ENCODE data around the gene CAT.

CAT gene

GRCh38 chr11:34443136-34443535, 4.4 kb downstream of the CAT start:
- no peaks in the 10 kb centered on the region for H3K9me3 Mint-ChIP-seq
- no peaks in the 10 kb centered on the region for H3K27me3 Mint-ChIP-seq
- no peak overlapping the region for H3K4me3 Mint-ChIP-seq
- H3K27ac Mint-ChIP-seq, result no peak overlapping the region
- no peaks in the 10 kb centered on the region for H3K36me3 Mint-ChIP-seq
- H3K4me1 Mint-ChIP-seq, result peaks cover 76% of the 10 kb centered on the region

DNA sequence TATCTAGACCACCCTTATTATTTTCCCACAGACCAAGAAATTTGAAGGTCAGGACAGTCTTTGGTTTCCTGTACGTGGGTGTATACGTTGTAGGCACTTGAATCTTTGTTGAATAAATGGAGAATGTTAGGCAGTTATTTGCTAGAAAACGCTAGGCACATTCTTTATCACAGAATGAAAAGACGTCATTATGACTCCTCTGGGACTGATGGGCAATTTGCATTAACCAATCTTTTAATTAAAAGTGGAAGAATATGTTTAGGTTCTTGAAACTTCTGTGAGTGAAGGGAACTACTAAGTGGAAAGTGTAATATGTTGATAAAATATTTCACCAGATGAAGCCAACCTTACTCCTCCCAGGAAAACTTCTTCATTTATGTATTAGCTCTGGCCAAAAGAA, 5.7 kb downstream of the CAT start:
- Mint-ChIP-seq H3K9me3 (no peaks in the 10 kb centered on the region), H3K4me3 (no peak overlapping the region), H3K4me1 (peaks cover 81% of the 10 kb centered on the region), H3K27me3 (no peaks in the 10 kb centered on the region), H3K27ac (no peak overlapping the region), H3K36me3 (no peaks in the 10 kb centered on the region)

GRCh38 chr11:34445956-34446355, 7.2 kb downstream of the CAT start:
- Mint-ChIP-seq H3K36me3 (peaks cover 4% of the 10 kb centered on the region), H3K4me1 (peaks cover 70% of the 10 kb centered on the region), H3K27me3 (no peaks in the 10 kb centered on the region), H3K4me3 (no peak overlapping the region), H3K27ac (no peak overlapping the region), H3K9me3 (no peaks in the 10 kb centered on the region)

DNA sequence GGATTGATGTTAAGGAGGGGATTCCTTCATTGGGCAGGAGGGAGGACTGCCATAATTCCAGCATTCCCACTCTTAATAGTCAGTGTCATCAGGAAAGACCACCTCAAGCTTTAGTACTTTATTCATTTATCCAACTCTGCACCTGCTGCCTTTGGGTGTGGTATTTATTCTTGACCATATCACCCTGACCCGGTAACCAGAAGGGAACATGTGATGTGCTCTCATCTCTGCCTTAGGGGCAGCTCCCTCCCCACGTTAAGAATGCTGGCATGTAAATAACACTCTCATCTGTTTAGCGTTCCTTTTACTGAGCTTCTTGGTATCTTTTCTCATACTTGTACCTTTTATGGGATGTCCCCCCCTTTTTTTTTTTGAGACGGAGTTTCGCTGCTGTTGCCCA, 7.7 kb downstream of the CAT start:
- no peaks in the 10 kb centered on the region for H3K9me3 Mint-ChIP-seq
- H3K36me3 Mint-ChIP-seq, result peaks cover 4% of the 10 kb centered on the region
- H3K27ac Mint-ChIP-seq, result no peak overlapping the region
- H3K27me3 Mint-ChIP-seq, result no peaks in the 10 kb centered on the region
- H3K4me1 Mint-ChIP-seq, result peaks cover 66% of the 10 kb centered on the region
- H3K4me3 Mint-ChIP-seq, result no peak overlapping the region

GRCh38 chr11:34447044-34447443, 8.3 kb downstream of the CAT start:
- H3K4me3 Mint-ChIP-seq, result no peak overlapping the region
- H3K27me3 Mint-ChIP-seq, result no peaks in the 10 kb centered on the region
- no peaks in the 10 kb centered on the region for H3K9me3 Mint-ChIP-seq
- H3K4me1 Mint-ChIP-seq, result peaks cover 64% of the 10 kb centered on the region
- peaks cover 6% of the 10 kb centered on the region for H3K36me3 Mint-ChIP-seq
- no peak overlapping the region for H3K27ac Mint-ChIP-seq

GRCh38 chr11:34448223-34448994, 9.7 kb downstream of the CAT start:
- Mint-ChIP-seq H3K4me1 (peaks cover 55% of the 10 kb centered on the region), H3K27me3 (no peaks in the 10 kb centered on the region), H3K9me3 (no peaks in the 10 kb centered on the region), H3K4me3 (no peak overlapping the region), H3K36me3 (peaks cover 10% of the 10 kb centered on the region), H3K27ac (peak overlapping the region; percentile 10)

GRCh38 chr11:34449013-34449412, 10.3 kb downstream of the CAT start:
- Mint-ChIP-seq H3K4me1 (peaks cover 50% of the 10 kb centered on the region), H3K27ac (no peak overlapping the region), H3K9me3 (no peaks in the 10 kb centered on the region), H3K27me3 (no peaks in the 10 kb centered on the region), H3K36me3 (peaks cover 10% of the 10 kb centered on the region), H3K4me3 (no peak overlapping the region)

DNA sequence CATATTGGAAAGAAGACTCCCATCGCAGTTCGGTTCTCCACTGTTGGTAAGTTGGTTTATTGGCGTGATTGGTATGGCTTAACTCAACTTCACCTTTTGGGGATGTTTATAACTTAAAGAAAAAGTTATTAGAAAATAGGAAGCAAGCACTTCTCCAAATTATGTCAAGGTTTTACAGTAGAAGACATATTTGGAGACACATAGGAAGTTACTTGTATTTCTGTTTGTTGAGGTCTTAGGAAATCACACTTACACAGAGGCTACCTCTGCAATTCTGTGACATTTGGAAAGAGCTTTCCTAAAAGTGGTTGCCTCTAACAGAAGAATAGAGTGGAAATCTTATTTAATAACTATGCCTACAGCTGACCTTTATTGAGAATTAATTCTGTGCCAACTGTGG, 12.3 kb downstream of the CAT start:
- Mint-ChIP-seq H3K36me3 (peaks cover 17% of the 10 kb centered on the region), H3K4me1 (peaks cover 35% of the 10 kb centered on the region), H3K27me3 (no peaks in the 10 kb centered on the region), H3K27ac (no peak overlapping the region), H3K4me3 (no peak overlapping the region), H3K9me3 (no peaks in the 10 kb centered on the region)

DNA sequence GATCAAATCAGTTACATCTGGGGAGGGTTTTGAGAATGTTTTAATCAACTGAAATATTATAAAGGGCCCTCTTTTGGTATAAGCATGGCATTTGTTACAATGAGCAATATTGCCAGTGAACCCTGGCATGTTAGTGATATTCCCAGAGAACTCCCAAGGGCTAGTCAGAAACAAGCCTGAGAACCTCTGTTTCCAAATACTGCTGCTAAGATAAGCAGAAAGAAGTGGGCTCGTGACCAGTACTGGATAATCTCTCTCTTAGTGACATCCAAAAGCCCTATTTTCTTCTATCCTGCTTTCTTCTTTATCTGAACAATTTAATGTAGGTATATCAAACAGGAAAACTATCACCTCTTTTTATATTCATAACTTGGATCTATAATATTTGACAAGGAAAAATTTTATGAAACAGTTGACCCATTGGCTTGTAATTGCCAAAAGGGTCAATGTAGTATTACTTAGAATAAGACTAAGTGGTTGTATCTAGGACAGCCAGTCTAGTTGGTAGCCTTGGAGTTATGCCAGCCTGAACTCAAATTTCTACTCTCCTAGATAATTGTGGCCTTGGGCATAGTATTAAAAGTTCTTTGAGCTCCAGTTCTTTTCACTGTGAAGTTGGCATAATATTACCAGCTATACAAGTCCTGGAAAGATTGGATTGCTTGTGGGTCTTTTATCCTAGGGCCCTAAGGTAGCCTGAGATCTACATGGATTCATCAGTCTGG, 15.7 kb downstream of the CAT start:
- Mint-ChIP-seq H3K27me3 (no peaks in the 10 kb centered on the region), H3K9me3 (no peaks in the 10 kb centered on the region), H3K36me3 (peaks cover 23% of the 10 kb centered on the region), H3K27ac (no peak overlapping the region), H3K4me3 (no peak overlapping the region), H3K4me1 (peaks cover 2% of the 10 kb centered on the region)

GRCh38 chr11:34457607-34458006, 18.9 kb downstream of the CAT start:
- Mint-ChIP-seq H3K27ac (no peak overlapping the region), H3K36me3 (peaks cover 19% of the 10 kb centered on the region), H3K4me1 (no peaks in the 10 kb centered on the region)

GRCh38 chr11:34458525-34458924, 19.8 kb downstream of the CAT start:
- Mint-ChIP-seq H3K36me3 (peaks cover 19% of the 10 kb centered on the region), H3K27ac (no peak overlapping the region), H3K27me3 (no peaks in the 10 kb centered on the region), H3K4me1 (no peaks in the 10 kb centered on the region), H3K4me3 (no peak overlapping the region), H3K9me3 (no peaks in the 10 kb centered on the region)

More at GRCh38 chr11:34457607-34458006, 18.9 kb downstream of the CAT start:
- Mint-ChIP-seq H3K9me3 (no peaks in the 10 kb centered on the region), H3K27me3 (no peaks in the 10 kb centered on the region), H3K4me3 (no peak overlapping the region)

DNA sequence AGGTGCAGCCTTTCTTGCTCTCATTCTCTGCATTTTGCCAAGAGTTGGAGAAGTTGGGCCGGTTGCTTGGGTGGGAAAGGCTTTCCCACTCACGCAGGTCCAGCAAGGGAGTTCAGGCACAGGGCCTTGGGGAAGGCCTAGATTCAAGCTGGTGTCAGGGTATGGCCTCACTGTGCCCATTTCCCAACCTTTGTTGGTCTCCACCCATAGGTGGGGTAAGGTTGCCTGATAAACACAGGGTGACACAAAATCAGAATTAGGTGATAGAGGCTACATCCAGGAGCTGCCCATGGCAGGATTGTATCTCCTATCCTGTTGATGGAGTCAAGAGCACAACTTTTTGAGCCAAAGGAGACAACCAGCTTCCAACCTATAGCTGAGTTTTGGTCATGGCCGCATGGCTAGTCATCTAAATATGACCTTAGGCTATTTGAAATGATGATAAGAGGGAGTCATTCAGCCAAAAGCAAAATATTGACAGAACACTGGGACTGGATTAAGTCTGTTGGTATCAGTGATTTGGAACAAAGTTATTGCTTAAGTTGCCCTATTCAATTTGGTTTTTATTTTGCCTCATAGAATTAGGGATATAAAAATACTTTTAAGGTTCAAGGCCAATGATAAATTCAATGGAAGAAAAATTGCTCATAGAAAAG, 20.9 kb downstream of the CAT start:
- Mint-ChIP-seq H3K27ac (no peak overlapping the region), H3K4me3 (no peak overlapping the region), H3K9me3 (no peaks in the 10 kb centered on the region), H3K36me3 (peaks cover 27% of the 10 kb centered on the region), H3K4me1 (no peaks in the 10 kb centered on the region), H3K27me3 (no peaks in the 10 kb centered on the region)

GRCh38 chr11:34460278-34460677, 21.5 kb downstream of the CAT start:
- Mint-ChIP-seq H3K4me3 (no peak overlapping the region), H3K36me3 (peaks cover 28% of the 10 kb centered on the region), H3K27ac (no peak overlapping the region), H3K4me1 (no peaks in the 10 kb centered on the region), H3K27me3 (no peaks in the 10 kb centered on the region), H3K9me3 (no peaks in the 10 kb centered on the region)

- no peaks in the 10 kb centered on the region for H3K9me3 Mint-ChIP-seq
- H3K36me3 Mint-ChIP-seq, result peaks cover 31% of the 10 kb centered on the region
- no peaks in the 10 kb centered on the region for H3K27me3 Mint-ChIP-seq
- no peak overlapping the region for H3K4me3 Mint-ChIP-seq
- H3K4me1 Mint-ChIP-seq, result no peaks in the 10 kb centered on the region
- H3K27ac Mint-ChIP-seq, result no peak overlapping the region
Observed at GRCh38 chr11:34461215-34461614, 22.5 kb downstream of the CAT start.

- Mint-ChIP-seq H3K36me3 (peaks cover 34% of the 10 kb centered on the region), H3K9me3 (peaks cover 6% of the 10 kb centered on the region), H3K27me3 (no peaks in the 10 kb centered on the region), H3K4me1 (no peaks in the 10 kb centered on the region), H3K27ac (peak overlapping the region; percentile 21), H3K4me3 (no peak overlapping the region)
Observed at GRCh38 chr11:34464591-34465051, 25.9 kb downstream of the CAT start.

Data from activated naive CD4-positive, alpha-beta T cell treated with anti-CD3 and anti-CD28 coated beads, Interleukin-2, amount 50 U/mL, for 24 hours (primary cell).